AG09319 (cell line): ENCODE results near the gene NOD2.

Experiments
- DNase-seq: peaks from one replicate; pipeline ENCODE4 v3.0.0-alpha.2; 2010; ENCODE audit warnings: low read depth; ENCODE audit errors: extremely low read depth
- TF ChIP-seq, protein P1 (sequence below): IDR thresholded peaks from 2 replicates; pipeline ENCODE4 v1.5.1; 2011; ENCODE audit warnings: low read depth, mild to moderate bottlenecking, inconsistent platforms, low read length, moderate library complexity

The NOD2 gene

DNA sequence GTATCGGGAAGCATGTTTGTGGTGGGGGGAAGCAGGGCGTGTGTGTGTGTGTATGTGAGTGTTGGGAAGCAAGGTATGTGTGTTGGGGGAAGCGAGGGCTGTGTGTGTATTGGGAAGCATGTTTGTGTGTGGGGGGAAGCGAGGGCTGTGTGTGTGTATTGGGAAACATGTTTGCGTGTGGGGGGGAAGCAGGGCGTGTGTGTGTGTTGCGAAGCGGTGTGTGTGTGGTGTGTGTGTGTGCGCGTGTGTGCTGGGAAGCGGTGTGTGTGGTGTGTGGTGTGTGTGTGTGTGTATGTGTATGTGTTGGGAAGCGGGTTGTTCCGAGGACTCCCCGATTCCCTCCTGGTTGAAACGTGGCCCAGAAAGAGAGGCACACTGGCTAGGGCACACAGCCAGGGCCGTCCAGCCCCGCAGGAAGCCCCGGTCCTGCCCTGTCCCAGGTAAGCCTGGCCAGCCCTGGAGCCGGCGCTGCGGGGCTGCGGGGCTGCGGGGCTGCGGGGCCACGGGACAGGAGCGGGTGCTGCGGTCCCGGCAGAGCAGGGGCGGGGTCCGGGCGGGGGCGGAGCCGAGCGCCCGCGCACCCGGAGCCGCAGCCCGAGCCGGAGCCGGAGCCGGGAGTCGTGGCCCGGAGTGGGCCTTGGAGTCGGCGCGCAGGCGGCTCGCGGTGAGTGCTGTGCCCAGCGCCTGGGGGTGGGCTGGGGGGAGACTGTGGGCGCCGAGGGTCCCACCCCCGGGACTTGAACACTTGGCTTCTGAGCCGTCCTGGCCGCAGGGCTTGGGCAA, at the start of gene NOD2:
Gene NOD2 (plus strand): TSS at position 608 of the 783 bp plus-strand sequence. CDS start 5,890 bp downstream, outside the sequence.
- TF ChIP-seq, protein P1, sequence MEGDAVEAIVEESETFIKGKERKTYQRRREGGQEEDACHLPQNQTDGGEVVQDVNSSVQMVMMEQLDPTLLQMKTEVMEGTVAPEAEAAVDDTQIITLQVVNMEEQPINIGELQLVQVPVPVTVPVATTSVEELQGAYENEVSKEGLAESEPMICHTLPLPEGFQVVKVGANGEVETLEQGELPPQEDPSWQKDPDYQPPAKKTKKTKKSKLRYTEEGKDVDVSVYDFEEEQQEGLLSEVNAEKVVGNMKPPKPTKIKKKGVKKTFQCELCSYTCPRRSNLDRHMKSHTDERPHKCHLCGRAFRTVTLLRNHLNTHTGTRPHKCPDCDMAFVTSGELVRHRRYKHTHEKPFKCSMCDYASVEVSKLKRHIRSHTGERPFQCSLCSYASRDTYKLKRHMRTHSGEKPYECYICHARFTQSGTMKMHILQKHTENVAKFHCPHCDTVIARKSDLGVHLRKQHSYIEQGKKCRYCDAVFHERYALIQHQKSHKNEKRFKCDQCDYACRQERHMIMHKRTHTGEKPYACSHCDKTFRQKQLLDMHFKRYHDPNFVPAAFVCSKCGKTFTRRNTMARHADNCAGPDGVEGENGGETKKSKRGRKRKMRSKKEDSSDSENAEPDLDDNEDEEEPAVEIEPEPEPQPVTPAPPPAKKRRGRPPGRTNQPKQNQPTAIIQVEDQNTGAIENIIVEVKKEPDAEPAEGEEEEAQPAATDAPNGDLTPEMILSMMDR = no peak
- DNase-seq = no peak

DNA sequence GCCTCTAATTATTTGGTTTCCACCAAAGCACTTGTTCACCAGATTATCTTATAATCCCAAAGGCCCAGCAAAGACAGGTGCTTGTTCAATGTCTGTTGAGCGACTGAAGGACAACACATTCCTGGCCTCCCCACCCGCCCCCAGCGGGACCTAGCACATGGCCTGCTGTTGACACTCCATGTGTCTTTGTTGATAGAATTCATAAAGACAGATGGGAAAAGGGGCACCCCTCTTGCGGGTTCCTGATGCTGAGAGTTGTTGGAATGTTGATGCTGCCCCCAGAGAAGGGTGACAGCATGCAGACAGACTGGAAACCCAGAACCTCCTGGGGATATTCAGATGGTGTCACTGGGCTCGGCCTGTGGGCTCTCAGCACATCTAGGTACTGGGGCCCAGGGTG, 49.2 kb upstream of the NOD2 start:
- TF ChIP-seq, protein P1 = no peak
- no peak for DNase-seq

DNA sequence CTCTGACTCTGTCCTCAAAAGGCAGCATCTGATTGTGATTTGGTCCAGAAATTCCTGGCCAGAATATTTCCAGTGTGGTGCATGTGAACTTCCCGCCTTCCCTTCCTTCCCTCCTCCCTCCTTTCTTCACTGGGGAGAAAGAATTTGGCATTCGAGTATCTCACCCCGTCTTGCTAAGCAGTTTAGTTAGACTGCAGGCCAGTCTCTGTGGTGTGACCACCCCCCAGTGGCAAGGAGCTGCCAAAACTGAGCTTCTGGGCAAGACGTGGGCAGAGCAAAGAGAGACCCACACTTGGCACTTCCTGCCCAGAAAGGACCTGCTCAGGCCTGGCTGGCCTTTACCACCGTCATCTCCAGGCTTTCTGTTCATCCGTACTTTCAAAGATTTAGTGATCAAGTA, 48.7 kb upstream of the NOD2 start:
- DNase-seq = peak; percentile 7
- TF ChIP-seq, protein P1 = peak; percentile 48

DNA sequence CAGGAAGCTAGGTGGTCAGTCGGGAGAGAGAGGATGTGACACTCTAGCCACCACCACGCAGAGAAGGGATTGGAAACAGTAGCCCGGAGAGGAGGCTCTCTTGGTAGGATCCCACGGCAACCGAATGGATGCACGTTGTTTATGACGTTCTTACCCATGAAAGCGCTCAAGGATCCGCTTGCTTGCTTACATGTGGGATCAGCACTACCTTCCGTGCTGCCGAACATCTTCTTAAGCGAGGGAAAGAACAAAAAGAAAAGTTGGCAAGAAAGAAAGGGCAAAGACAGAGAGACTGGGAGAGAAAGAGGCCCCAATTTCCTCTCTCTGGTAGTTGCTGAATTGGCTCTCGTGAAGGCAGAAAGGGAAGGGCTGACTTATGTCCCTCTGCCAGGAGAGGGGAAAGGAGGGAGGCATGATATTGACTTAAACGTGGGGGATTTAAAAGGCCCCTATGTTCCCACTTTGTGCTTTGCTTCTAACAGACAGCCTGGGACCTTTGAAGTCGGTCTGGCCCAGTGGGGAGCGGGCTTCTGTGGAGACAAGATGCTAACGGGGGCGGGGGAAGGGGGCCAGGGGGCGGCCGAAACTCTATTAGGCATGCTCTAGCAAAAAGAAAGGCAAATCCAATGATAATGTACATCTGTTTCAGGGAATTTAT, 47.7 kb upstream of the NOD2 start:
- TF ChIP-seq, protein P1 = no peak

DNA sequence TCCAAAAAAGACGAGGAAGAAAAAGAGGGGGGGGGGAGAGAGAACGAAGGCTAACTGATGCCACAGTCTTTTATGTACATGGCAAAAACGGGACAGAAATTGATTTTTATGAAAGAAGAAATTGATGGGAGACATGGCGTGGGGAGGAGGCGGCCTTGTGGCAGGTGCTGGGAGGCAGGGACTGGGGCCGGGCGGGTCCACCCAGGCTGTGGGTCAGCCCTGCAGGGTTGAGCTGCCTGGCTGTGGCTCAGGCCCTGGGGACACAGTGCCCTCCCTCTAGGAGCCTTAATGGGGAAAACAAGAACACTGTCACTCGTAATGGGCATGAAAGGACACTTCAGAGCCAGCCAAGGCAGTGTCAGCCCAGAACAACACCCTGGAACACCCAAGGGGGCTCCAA, 47.1 kb upstream of the NOD2 start:
- no peak for DNase-seq
- TF ChIP-seq, protein P1 = no peak

More for the DNA sequence above, 47.7 kb upstream of the NOD2 start:
- no peak for DNase-seq

DNA sequence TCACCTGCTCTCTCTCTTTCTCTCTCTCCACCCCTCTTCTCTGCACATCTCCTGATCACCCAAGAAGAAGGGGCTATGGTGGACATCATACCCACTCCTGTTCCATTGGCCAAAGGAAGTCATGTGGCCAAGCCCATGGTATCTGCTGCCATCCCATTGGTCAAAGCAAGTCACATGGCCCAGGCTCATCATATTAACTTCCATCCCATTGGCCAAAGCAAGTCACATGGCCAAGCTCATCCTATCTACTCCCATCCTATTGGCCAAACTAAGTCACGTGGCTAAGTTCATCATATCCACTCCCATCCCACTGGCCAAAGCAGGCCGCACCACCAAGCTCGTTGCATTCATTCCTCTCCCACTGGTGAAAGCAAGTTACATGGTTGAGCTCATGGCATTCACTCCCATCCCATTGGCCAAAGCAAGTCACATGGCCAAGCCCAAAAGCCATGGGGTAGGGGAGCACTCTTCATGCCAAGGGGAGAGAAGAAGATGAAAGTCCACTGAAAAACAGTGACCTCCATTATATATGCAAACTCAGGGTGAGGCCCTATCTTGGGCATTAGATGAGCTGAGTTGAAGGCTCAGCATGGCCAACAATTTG, 41.5 kb upstream of the NOD2 start:
- DNase-seq = no peak
- TF ChIP-seq, protein P1 = no peak
